T-helper 2 cell treated with Interferon-gamma antibody and Interleukin-4, amounts not matched to agents 5 μg/mL and 100 μg/mL, for 36 hours (primary cell): ENCODE measurements around the gene PDE6C.

ENCODE experiments used
- DNase-seq: peaks from one replicate; pipeline ENCODE4 v3.0.0; 2021; ENCODE audit warnings: low spot score
- H3K27ac Mint-ChIP-seq: one replicate; pipeline ENCODE4 v1.8.0; 2021; ENCODE audit warnings: mild to moderate bottlenecking, mixed read lengths
- H3K27me3 Mint-ChIP-seq: one replicate; pipeline ENCODE4 v1.8.0; 2021; ENCODE audit warnings: low read depth, mixed read lengths
- H3K36me3 Mint-ChIP-seq: one replicate; pipeline ENCODE4 v1.8.0; 2021; ENCODE audit warnings: low read depth, mixed read lengths
- H3K4me1 Mint-ChIP-seq: one replicate; pipeline ENCODE4 v1.8.0; 2021; ENCODE audit warnings: low read depth, mixed read lengths
- H3K4me3 Mint-ChIP-seq: one replicate; pipeline ENCODE4 v1.8.0; 2022; ENCODE audit warnings: mild to moderate bottlenecking, moderate library complexity, mixed read lengths
- H3K9me3 Mint-ChIP-seq: one replicate; pipeline ENCODE4 v1.8.0; 2021; ENCODE audit warnings: mixed read lengths

Gene PDE6C

DNA sequence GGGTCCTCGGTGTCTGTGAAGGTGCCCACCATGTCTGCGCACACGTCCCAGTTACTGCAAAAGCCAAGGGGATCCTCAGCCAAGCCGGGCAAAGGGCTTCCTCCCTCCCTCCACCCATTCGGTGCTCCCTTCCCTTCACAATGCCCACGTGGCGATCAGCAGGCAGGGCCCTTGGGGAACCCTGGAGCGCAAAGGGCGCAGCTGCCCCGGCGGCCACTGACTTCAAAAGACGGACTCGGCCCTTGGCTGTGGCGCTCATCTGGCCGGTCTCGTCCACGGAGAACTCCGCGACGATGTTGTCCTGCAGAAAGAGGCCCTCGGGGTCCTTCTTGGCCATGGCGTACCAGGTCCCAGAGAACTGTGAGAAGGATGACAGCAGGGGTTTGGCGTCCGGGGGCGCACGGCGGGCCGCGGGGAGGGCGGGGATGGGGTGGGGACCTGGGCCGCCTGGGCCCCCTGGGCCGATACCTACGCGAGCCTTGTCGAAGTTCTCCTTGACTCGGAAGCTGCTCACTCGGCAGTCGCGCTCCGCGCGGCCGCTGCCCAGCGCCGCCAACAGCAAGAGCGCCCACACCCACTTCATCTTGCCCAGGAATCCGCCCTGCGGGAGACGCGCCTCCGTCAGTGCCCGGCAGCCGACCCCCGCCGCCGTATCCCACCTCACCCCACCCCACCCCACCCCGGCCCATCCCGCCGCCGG lies 11.7 kb upstream of the PDE6C start:
- H3K4me1 Mint-ChIP-seq = no peaks in the 10 kb centered on the region
- no peaks in the 10 kb centered on the region for H3K9me3 Mint-ChIP-seq
- no peak overlapping the region for H3K4me3 Mint-ChIP-seq
- H3K36me3 Mint-ChIP-seq = no peaks in the 10 kb centered on the region
- DNase-seq = no peak
- H3K27ac Mint-ChIP-seq = no peak overlapping the region
- peaks cover 55% of the 10 kb centered on the region for H3K27me3 Mint-ChIP-seq

DNA sequence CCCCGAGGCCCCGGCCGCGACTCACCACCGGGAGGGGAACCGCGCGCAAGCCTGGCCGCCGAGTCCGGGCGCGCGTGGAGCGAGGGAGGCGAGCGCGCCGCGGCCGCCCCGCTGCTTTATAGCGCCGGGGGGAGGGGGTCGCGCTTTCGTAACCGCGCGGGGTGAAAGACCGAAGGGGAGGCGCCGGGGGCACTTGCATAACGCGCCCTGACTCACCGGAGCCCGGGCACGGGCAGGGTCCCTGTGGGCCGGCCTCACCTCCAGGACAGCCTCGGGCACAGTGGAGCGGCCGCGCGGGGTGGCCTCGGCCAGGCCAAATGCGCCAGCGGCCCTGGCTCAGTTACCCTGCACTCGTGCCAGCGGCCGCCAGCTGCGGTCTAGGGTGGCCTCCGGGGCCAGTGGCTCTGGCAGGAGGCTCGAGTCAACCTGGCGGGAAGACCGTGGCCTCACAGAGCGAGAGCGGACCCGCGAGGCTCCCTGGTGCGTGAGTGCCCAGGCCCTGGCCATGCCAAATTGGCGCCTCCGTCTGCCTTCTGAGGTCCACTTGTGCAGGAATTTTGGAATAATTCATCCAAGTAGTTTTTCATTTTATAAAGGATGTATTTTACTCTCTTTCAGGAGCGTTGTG lies 11.1 kb upstream of the PDE6C start, which contains the start of gene RBP4:
Gene RBP4 (minus strand): TSS at position 90 of the 628 bp plus-strand sequence. CDS start 207 bp downstream, outside the sequence.
- no peak for DNase-seq
- Mint-ChIP-seq H3K27ac (no peak within 1 kb of the TSS), H3K27me3 (peaks cover 61% of the 10 kb centered on the region), H3K36me3 (no peaks in the 10 kb centered on the region), H3K4me1 (no peaks in the 10 kb centered on the region), H3K9me3 (no peaks in the 10 kb centered on the region), H3K4me3 (no peak within 1 kb of the TSS)

DNA sequence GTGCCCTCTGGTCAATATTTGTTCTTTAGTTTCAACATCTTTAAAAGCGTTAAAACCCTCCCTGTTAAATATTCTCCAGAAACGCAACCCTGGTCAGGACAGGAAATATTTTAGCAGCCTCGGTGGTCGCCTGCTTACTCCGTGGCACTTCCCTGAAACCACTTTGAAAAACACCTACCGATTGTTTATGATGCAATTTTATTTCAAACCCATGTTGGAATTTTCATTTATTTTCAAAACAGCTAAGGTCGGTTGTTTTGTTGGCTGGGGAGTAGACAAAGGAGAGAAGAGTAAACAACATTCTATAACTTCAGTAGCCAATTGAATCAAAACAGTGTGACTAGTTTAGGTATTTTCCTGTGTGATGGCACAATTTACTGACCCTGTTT lies 10.6 kb upstream of the PDE6C start:
- H3K27me3 Mint-ChIP-seq = peaks cover 62% of the 10 kb centered on the region

DNA sequence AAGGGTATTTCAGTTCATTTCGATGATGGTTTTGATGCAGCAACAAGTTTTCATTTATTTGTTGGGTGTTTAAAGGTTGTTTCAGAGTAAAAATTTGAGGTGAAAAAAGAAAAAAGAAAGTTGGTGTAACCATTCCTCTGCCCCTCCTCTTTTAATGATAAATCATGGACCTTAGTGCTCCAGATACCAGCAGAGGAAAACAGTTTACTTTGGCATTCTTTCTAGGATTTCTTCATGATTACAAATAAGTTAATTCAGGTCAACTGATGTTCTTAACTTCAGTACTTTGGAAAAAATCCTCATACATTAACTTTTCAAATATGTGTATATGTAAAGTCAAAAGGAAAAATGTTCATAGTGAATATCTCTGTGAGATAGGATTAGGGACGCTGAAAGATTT lies 9.3 kb upstream of the PDE6C start:
- Mint-ChIP-seq H3K27me3 (peaks cover 54% of the 10 kb centered on the region), H3K4me1 (no peaks in the 10 kb centered on the region), H3K36me3 (no peaks in the 10 kb centered on the region), H3K4me3 (no peak overlapping the region), H3K27ac (no peak overlapping the region), H3K9me3 (no peaks in the 10 kb centered on the region)
- DNase-seq = no peak

More for the DNA sequence above, 10.6 kb upstream of the PDE6C start:
- Mint-ChIP-seq H3K9me3 (no peaks in the 10 kb centered on the region), H3K4me1 (no peaks in the 10 kb centered on the region), H3K36me3 (no peaks in the 10 kb centered on the region), H3K27ac (no peak overlapping the region), H3K4me3 (no peak overlapping the region)
- no peak for DNase-seq

DNA sequence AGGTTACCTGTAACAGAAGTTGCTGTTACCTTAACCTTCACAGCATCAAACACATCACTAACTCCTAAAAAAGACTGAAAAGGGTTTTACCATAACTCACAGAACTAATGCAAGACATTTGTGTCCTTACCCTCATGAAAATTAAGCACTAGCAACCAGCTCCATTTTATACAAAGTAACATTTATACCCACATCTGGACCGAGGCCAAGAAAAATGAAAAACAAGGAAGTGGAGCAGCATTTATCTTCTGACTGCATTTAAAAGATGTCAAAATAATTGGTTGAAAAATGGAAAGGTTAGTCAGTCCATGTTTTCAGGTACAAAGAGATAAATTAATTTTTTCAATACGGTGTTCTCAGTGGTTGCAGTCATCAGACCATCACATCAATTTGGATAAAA lies 8.2 kb upstream of the PDE6C start:
- Mint-ChIP-seq H3K4me1 (no peaks in the 10 kb centered on the region), H3K27me3 (peaks cover 51% of the 10 kb centered on the region), H3K9me3 (no peaks in the 10 kb centered on the region), H3K4me3 (no peak overlapping the region), H3K27ac (no peak overlapping the region), H3K36me3 (no peaks in the 10 kb centered on the region)
- no peak for DNase-seq

DNA sequence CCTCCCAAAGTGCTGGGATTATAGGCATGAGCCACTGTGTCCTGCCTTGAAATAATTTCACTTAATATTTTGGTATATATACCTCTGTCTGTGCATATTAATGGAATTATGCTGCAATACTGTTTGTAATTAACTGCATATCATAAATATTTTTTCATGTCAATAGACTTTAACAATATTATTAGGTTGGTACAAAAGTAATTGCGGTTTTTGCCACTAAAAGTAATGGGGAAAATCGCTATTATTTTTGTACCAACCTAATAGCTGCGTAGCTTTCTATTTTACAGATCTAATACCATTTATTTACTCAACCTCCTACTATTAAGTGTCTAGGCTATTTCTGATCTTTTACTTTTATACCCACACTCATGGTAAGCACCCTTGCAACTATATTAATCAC lies 3.9 kb upstream of the PDE6C start:
- Mint-ChIP-seq H3K27me3 (peaks cover 19% of the 10 kb centered on the region), H3K4me1 (no peaks in the 10 kb centered on the region), H3K9me3 (no peaks in the 10 kb centered on the region), H3K4me3 (no peak overlapping the region), H3K27ac (no peak overlapping the region), H3K36me3 (no peaks in the 10 kb centered on the region)
- no peak for DNase-seq

DNA sequence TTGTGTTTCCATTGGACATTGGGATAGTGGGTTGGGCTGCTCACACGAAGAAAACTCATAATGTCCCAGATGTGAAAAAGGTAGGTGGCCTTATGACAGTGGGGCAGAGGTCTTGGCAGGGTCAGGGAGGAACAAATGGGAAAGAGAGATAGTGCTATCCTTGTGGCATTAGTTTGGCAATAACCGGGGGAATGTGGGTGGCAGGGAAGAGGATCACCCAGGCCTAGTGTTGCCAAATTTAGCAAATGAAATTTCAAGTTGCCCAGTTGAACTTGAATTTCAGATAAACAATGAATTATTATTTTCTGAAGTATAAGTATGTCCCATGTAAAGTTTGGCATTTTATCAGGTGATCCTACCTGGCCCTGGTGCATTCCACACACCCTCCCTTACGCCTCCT lies 789 bp downstream of the PDE6C start:
- Mint-ChIP-seq H3K9me3 (no peaks in the 10 kb centered on the region), H3K4me3 (no peak overlapping the region), H3K27me3 (peaks cover 4% of the 10 kb centered on the region), H3K36me3 (no peaks in the 10 kb centered on the region), H3K27ac (no peak overlapping the region), H3K4me1 (no peaks in the 10 kb centered on the region)
- no peak for DNase-seq

DNA sequence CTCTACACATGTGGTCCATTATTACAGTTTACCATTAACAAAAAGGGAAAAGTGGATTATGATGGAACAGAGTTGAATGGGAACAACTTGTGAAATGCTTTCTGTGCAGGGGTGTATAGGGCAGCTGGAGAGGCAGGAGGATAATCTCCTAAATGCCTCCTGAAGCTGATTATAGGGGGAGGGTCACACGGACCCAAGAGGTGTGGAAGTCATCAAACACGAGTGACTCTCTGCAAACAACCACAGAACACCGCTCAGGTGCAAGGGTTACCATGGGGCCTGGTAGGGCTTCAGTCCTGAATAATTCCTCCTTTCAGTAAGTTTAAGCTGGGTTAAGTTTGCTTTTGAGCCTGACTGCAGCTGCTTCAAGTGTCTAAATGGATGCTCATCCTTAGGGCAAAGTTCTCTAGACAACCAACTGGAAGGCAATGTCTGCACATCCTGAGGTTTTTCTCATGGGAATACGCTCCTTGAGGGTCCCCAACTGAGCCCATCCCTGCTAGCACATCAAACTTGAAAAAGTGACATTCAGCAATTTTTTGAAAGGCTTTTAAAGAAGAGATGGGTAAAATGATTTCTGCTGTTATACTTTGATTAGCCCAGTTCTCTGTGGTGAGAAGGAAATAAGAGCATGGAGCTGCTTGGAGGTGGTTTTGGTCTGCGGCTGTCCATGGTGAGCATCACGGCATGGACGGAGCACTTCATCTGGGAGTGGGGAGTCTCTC lies 1.9 kb downstream of the PDE6C start:
- DNase-seq = no peak
- Mint-ChIP-seq H3K27me3 (peaks cover 6% of the 10 kb centered on the region), H3K4me3 (no peak overlapping the region), H3K27ac (no peak overlapping the region), H3K36me3 (no peaks in the 10 kb centered on the region), H3K4me1 (no peaks in the 10 kb centered on the region), H3K9me3 (no peaks in the 10 kb centered on the region)

DNA sequence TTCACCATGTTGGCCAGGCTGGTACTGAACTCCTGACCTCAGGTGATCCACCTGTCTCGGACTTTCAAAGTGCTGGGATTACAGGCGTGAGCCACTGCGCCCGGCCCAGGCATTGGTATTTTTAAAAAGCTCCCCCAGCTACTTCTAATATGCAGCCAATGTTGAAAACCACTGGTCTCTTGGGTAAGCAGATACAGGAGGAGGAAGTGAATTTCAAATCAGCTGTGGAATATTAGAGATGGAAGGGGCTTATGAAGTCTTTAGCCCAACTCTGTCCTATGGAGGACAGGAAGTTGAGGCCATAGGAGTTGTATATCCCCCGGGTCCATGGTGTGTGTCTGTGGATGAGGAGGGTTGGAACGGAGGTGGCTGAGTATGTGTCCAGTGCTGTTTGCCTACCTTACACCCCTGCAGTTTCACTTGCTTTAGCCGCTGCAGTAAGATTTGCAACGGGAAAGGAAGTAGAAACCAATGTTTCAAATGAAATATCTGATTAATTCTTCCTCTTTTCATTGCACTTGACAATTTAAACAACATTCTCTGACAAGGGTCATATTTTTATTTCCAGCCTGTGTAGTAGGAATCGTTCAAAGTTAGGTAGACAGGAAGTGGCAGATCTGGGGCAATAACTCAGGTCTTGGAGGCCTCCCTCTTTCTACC lies 3.4 kb downstream of the PDE6C start:
- Mint-ChIP-seq H3K4me3 (no peak overlapping the region), H3K4me1 (no peaks in the 10 kb centered on the region), H3K9me3 (no peaks in the 10 kb centered on the region), H3K27ac (no peak overlapping the region), H3K36me3 (no peaks in the 10 kb centered on the region), H3K27me3 (peaks cover 16% of the 10 kb centered on the region)
- no peak for DNase-seq

DNA sequence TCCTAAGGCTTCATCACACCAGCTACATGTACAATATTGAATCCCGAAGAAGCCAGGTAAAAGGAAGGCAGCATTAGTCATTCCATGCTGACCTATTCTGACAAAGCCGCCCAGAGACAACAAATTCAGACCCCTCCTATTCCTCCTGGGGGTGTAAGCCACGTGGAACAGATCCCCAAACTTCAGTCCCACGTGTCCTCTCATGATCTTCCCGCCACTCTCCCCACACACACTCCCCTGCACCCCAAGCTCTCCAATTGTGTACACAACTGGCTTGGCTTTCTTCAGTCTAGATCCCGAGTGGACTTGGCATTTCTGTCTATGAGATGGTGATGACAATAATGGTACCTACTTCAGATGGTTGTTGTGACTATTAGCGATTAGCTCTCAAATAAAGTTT lies 8.6 kb downstream of the PDE6C start:
- no peaks in the 10 kb centered on the region for H3K36me3 Mint-ChIP-seq
- H3K9me3 Mint-ChIP-seq = no peaks in the 10 kb centered on the region
- no peak overlapping the region for H3K4me3 Mint-ChIP-seq
- DNase-seq = no peak
- peaks cover 25% of the 10 kb centered on the region for H3K27me3 Mint-ChIP-seq
- no peaks in the 10 kb centered on the region for H3K4me1 Mint-ChIP-seq
- H3K27ac Mint-ChIP-seq = no peak overlapping the region

DNA sequence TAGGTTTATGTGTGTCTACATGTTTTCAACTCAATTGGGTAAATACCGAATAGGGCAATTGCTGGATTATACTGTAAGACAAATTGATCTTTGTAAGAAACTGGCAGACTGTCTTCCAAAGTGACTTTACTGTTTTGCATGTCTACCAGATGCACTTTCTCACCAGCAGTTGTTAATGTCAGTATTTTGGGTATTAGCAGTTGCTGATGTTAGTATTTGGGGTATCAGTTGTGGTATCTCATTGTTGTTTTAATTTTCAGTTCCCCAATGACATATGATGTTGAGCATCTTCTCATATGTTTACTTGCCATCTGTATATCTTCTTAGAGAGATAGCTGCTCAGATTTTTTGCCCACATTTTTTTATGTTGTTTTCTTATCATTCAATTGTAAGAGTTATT lies 10.6 kb downstream of the PDE6C start:
- no peak overlapping the region for H3K27ac Mint-ChIP-seq
- H3K36me3 Mint-ChIP-seq = no peaks in the 10 kb centered on the region
- H3K4me1 Mint-ChIP-seq = no peaks in the 10 kb centered on the region
- H3K4me3 Mint-ChIP-seq = no peak overlapping the region
- H3K9me3 Mint-ChIP-seq = no peaks in the 10 kb centered on the region
- H3K27me3 Mint-ChIP-seq = peaks cover 25% of the 10 kb centered on the region
- DNase-seq = no peak

DNA sequence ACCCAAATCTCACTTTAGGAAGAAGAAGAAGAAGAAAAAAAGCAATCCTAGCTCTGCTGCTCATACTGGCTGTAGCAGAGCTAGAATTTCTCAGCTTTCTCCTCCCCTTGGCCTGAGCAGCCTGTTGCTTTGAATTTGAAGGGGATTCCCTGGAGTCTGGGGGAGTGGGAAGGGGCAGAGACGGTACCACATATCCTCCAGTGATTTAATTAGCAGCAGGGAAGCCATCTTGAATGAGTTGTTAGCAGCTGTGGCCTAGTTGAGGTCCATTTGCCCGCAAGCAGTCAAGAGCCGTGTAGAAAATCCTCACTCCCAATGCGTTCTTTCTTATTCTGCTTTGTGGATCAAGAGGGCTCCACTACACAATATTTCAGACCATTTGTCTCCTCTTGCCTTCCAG lies 16.5 kb downstream of the PDE6C start:
- Mint-ChIP-seq H3K4me1 (no peaks in the 10 kb centered on the region), H3K36me3 (no peaks in the 10 kb centered on the region), H3K9me3 (no peaks in the 10 kb centered on the region), H3K27ac (no peak overlapping the region), H3K4me3 (no peak overlapping the region), H3K27me3 (peaks cover 6% of the 10 kb centered on the region)
- DNase-seq = no peak

DNA sequence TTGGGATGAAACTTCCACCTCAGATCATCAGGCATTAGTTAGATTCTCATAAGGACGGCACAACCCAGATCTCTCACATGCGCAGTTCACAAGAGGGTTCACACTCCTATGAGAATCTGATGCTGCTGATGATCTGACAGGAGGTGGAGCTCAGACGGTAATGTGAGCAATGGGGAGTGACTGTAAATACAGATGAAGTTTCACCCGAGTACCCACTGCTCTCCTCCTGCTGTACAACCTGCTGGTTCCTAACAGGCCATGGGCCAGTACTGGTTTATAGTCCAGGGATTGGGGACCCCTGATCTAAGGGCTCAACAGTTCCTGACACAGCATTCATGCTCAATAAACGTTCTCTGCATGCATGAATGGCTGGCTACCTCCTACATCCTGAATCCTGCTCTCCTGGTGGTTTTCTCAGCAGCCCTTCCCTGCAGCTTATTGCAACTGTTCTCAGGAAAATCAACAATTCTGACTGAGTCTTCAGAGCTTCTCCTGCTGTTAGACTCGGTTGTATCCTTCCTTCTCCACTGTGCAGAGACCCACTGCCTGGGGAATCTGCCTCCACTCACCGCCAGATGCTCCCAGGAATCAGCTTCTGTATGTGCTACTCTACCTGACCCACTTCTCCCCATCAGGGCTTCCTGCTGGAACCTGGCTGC lies 17.4 kb downstream of the PDE6C start:
- no peak for DNase-seq
- Mint-ChIP-seq H3K9me3 (no peaks in the 10 kb centered on the region), H3K36me3 (no peaks in the 10 kb centered on the region), H3K4me3 (no peak overlapping the region), H3K27ac (no peak overlapping the region), H3K27me3 (peaks cover 3% of the 10 kb centered on the region), H3K4me1 (no peaks in the 10 kb centered on the region)
